Measurements from ENCODE around the gene RO60. TPM values are rescaled to one million over a fixed set of nuclear protein-coding genes. Genes with fewer than 3 reads are reported as not detected.
"Not testable (repeated sequence)": the region's sequence is repeated elsewhere in the genome, so short reads cannot be mapped to it uniquely, and the experiment has no call there.

Gene RO60
- total RNA-seq, 1 donor from 2014 or later: 73.5 TPM

GRCh38 chr1:193016788-193017187, 42.6 kb upstream of the RO60 start:
- no peaks in the 10 kb centered on the region for H3K27me3 ChIP-seq
- no peak for DNase-seq
- intact Hi-C loops (cut with DNase I): no loop called here
- TF ChIP-seq CTCF (IDR thresholded peaks at IDR 0.05): no peak
- no peaks in the 10 kb centered on the region for H3K36me3 ChIP-seq
- no peak overlapping the region for H3K4me3 ChIP-seq
- H3K9me3 ChIP-seq: no peaks in the 10 kb centered on the region
- H3K4me1 ChIP-seq: no peaks in the 10 kb centered on the region
- H3K27ac ChIP-seq: no peak overlapping the region
- ATAC-seq: no peak

GRCh38 chr1:193019442-193020026, 39.9 kb upstream of the RO60 start:
- DNase-seq: no peak
- Histone ChIP-seq H3K4me3 (no peak overlapping the region), H3K27ac (no peak overlapping the region), H3K27me3 (no peaks in the 10 kb centered on the region), H3K36me3 (peaks cover 6% of the 10 kb centered on the region), H3K9me3 (no peaks in the 10 kb centered on the region), H3K4me1 (no peaks in the 10 kb centered on the region)
- intact Hi-C loops (cut with DNase I): loop anchor here (10.0 kb wide), 1 partner anchor 545 kb away; no protein-coding TSS in a partner anchor
- peak; percentile 53 for TF ChIP-seq CTCF (IDR thresholded peaks at IDR 0.05)
- peak; percentile 74 for ATAC-seq

- Histone ChIP-seq H3K9me3 (no peaks in the 10 kb centered on the region), H3K4me3 (no peak overlapping the region), H3K36me3 (peaks cover 35% of the 10 kb centered on the region), H3K27me3 (no peaks in the 10 kb centered on the region), H3K27ac (no peak overlapping the region), H3K4me1 (no peaks in the 10 kb centered on the region)
- no peak for ATAC-seq
- no peak for DNase-seq
- intact Hi-C loops (cut with DNase I): loop anchor here (10.0 kb wide), 1 partner anchor 550 kb away; no protein-coding TSS in a partner anchor
- no peak for TF ChIP-seq CTCF (IDR thresholded peaks at IDR 0.05)
These were observed 34.2 kb upstream of the RO60 start for GRCh38 chr1:193025218-193025617.

GRCh38 chr1:193030280-193030679, 29.1 kb upstream of the RO60 start:
- H3K9me3 ChIP-seq: no peaks in the 10 kb centered on the region
- no peak overlapping the region for H3K27ac ChIP-seq
- no peak for DNase-seq
- intact Hi-C loops (cut with DNase I): no loop called here
- ATAC-seq: no peak
- H3K4me1 ChIP-seq: no peaks in the 10 kb centered on the region
- H3K27me3 ChIP-seq: no peaks in the 10 kb centered on the region
- no peak for TF ChIP-seq CTCF (IDR thresholded peaks at IDR 0.05)
- H3K36me3 ChIP-seq: peaks cover 28% of the 10 kb centered on the region
- no peak overlapping the region for H3K4me3 ChIP-seq

GRCh38 chr1:193031431-193031830, 28.0 kb upstream of the RO60 start:
- no peak for DNase-seq
- Histone ChIP-seq H3K36me3 (peaks cover 28% of the 10 kb centered on the region), H3K4me1 (no peaks in the 10 kb centered on the region), H3K27ac (no peak overlapping the region), H3K9me3 (no peaks in the 10 kb centered on the region), H3K27me3 (no peaks in the 10 kb centered on the region), H3K4me3 (no peak overlapping the region)
- intact Hi-C loops (cut with DNase I): no loop called here
- peak; percentile 18 for TF ChIP-seq CTCF (IDR thresholded peaks at IDR 0.05)
- no peak for ATAC-seq

- H3K36me3 ChIP-seq: peaks cover 15% of the 10 kb centered on the region
- intact Hi-C loops (cut with DNase I); H3K4me3 ChIP-seq; DNase-seq; ATAC-seq; H3K4me1 ChIP-seq; H3K27ac ChIP-seq; H3K9me3 ChIP-seq; H3K27me3 ChIP-seq: not testable (repeated sequence)
These were observed 26.6 kb upstream of the RO60 start for GRCh38 chr1:193032643-193033427.

Data from upper lobe of right lung (tissue), 1 donor.